MM.1S (cell line): ENCODE measurements around the gene TBC1D22B.

Experiments
- CTCF ChIP-seq: fragments of 300-600 bp; sonication (generic); IDR thresholded peaks from 2 replicates; pipeline ENCODE4 v1.5.1; 2016; ENCODE audit warnings: antibody characterized with exemption, low read length, mixed read lengths
- EZH2phosphoT487 ChIP-seq: fragments of 300-600 bp; sonication (generic); IDR thresholded peaks from 2 replicates; pipeline ENCODE4 v1.6.1; 2018; ENCODE audit warnings: antibody characterized with exemption, low read length

GRCh38 chr6:37241775-37242428, 15.7 kb upstream of the TBC1D22B start:
- TF ChIP-seq EZH2phosphoT487: no peak
- no peak for TF ChIP-seq CTCF
